ENCODE results near the gene AGBL4. TPM values are rescaled to one million over a fixed set of nuclear protein-coding genes. Genes with fewer than 3 reads are reported as not detected.

The AGBL4 gene
- total RNA-seq, 2 donors from 2014 or later, result 0.40 to 5.5 TPM

GRCh38 chr1:48830715-48831114 is 1193.0 kb downstream of the AGBL4 start:
- H3K27ac Mint-ChIP-seq, result no peak overlapping the region
- Histone ChIP-seq H3K36me3 (ENCODE audit: control insufficient read depth, insufficient read depth, low read length) (no peaks in the 10 kb centered on the region), H3K27me3 (ENCODE audit: control insufficient read depth, insufficient read depth, low read length, poor library complexity, severe bottlenecking) (peaks cover 28% of the 10 kb centered on the region), H3K4me3 (ENCODE audit: low read length) (no peak overlapping the region), H3K27ac (ENCODE audit: low read depth, low read length) (no peak overlapping the region), H3K4me1 (ENCODE audit: control insufficient read depth, insufficient read depth, low read length) (no peaks in the 10 kb centered on the region), H3K9me3 (ENCODE audit: control insufficient read depth, low read length) (no peaks in the 10 kb centered on the region), H3K9ac (ENCODE audit: extremely low read depth, low read length, poor library complexity, severe bottlenecking) (no peak overlapping the region)
- no peak for DNase-seq
- WGBS, 2 experiments (ENCODE audit: insufficient coverage in 1 of 2, insufficient read length in 1 of 2), result 93 to 100% methylated on average over 1 to 2 of the region's 2 CpGs
- no peak for TF ChIP-seq CTCF (conservative IDR thresholded peaks at IDR 0.05)
- no peak overlapping the region for H3K4me3 Mint-ChIP-seq
- H3K9me3 Mint-ChIP-seq, result no peaks in the 10 kb centered on the region
- H3K27me3 Mint-ChIP-seq (ENCODE audit: insufficient read depth), result no peaks in the 10 kb centered on the region
- H3K36me3 Mint-ChIP-seq (ENCODE audit: low read depth), result no peaks in the 10 kb centered on the region
- H3K4me1 Mint-ChIP-seq, result no peaks in the 10 kb centered on the region

GRCh38 chr1:48829446-48829845 is 1194.3 kb downstream of the AGBL4 start:
- Histone ChIP-seq H3K27ac (ENCODE audit: low read depth, low read length) (no peak overlapping the region), H3K27me3 (ENCODE audit: control insufficient read depth, insufficient read depth, low read length, poor library complexity, severe bottlenecking) (peaks cover 31% of the 10 kb centered on the region), H3K4me3 (ENCODE audit: low read length) (no peak overlapping the region), H3K4me1 (ENCODE audit: control insufficient read depth, insufficient read depth, low read length) (no peaks in the 10 kb centered on the region), H3K9me3 (ENCODE audit: control insufficient read depth, low read length) (no peaks in the 10 kb centered on the region), H3K36me3 (ENCODE audit: control insufficient read depth, insufficient read depth, low read length) (no peaks in the 10 kb centered on the region), H3K9ac (ENCODE audit: extremely low read depth, low read length, poor library complexity, severe bottlenecking) (no peak overlapping the region)
- no peaks in the 10 kb centered on the region for H3K4me1 Mint-ChIP-seq
- H3K9me3 Mint-ChIP-seq, result no peaks in the 10 kb centered on the region
- no peaks in the 10 kb centered on the region for H3K27me3 Mint-ChIP-seq (ENCODE audit: insufficient read depth)
- no peak for DNase-seq
- H3K36me3 Mint-ChIP-seq (ENCODE audit: low read depth), result no peaks in the 10 kb centered on the region
- no peak overlapping the region for H3K27ac Mint-ChIP-seq
- no peak for TF ChIP-seq CTCF (conservative IDR thresholded peaks at IDR 0.05)
- H3K4me3 Mint-ChIP-seq, result no peak overlapping the region

DNA sequence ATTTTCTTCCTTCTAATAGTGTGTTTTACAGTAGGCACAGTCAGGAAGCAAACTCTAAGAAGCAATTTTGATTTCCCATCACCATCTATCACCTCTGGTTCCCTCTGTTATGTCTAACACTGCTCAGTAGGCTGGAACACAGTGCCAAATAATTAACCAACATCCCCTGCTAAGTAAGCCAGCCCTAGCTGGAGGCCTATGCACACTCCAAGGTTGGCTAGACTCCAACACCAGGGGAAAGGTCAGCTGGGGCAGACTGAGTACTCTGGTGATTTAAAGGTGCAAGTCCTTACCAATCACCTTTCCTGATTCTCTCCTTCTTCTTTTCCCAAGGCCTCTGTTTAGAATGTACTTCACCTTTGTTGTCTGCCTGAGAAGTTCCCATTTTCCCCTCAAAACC is 1200.6 kb downstream of the AGBL4 start:
- Histone ChIP-seq H3K27ac (ENCODE audit: low read depth, low read length) (no peak overlapping the region), H3K9ac (ENCODE audit: extremely low read depth, low read length, poor library complexity, severe bottlenecking) (no peak overlapping the region), H3K4me3 (ENCODE audit: low read length) (no peak overlapping the region), H3K9me3 (ENCODE audit: control insufficient read depth, low read length) (no peaks in the 10 kb centered on the region), H3K36me3 (ENCODE audit: control insufficient read depth, insufficient read depth, low read length) (no peaks in the 10 kb centered on the region), H3K27me3 (ENCODE audit: control insufficient read depth, insufficient read depth, low read length, poor library complexity, severe bottlenecking) (peaks cover 37% of the 10 kb centered on the region), H3K4me1 (ENCODE audit: control insufficient read depth, insufficient read depth, low read length) (no peaks in the 10 kb centered on the region)
- no peaks in the 10 kb centered on the region for H3K36me3 Mint-ChIP-seq (ENCODE audit: low read depth)
- H3K4me3 Mint-ChIP-seq, result no peak overlapping the region
- H3K9me3 Mint-ChIP-seq, result no peaks in the 10 kb centered on the region
- no peak overlapping the region for H3K27ac Mint-ChIP-seq
- H3K27me3 Mint-ChIP-seq (ENCODE audit: insufficient read depth), result no peaks in the 10 kb centered on the region
- H3K4me1 Mint-ChIP-seq, result no peaks in the 10 kb centered on the region
- DNase-seq, result no peak
- TF ChIP-seq CTCF (conservative IDR thresholded peaks at IDR 0.05), result no peak
